D721Med (cell line): ENCODE data around the gene MAP4K4.

Experiments used
- DNase-seq: peaks from one replicate; pipeline ENCODE4 v3.0.0; 2011; ENCODE audit warnings: low spot score; ENCODE audit not compliant: insufficient read length
- FAIRE-seq: peaks from 2 replicates; lab custom pipeline; 2011; peaks lifted over from hg19 to GRCh38; lab: Jason Lieb, UNC
- TF ChIP-seq, protein P1 (sequence below): IDR thresholded peaks from 2 replicates; pipeline ENCODE4 v1.5.1; 2012; ENCODE audit warnings: mild to moderate bottlenecking, control low read depth; ENCODE audit not compliant: insufficient read depth; ENCODE audit errors: missing control alignments

The MAP4K4 gene

DNA sequence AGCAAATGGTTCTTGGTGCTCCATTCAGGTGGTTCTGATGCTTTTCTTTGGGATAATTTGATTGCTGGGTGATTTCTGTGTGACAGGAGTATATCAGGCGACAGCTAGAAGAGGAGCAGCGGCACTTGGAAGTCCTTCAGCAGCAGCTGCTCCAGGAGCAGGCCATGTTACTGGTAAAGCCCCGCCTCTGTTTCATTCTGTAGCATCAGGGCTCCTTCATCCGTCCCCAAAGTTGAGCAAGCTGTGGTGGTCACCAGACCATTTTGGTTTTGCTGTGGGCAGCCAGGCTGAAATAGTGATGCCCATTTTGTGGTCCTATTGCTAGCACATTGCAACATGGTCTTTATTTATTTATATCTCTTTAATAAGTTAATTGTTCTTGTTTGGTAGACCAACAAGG lies 161.4 kb downstream of the MAP4K4 start:
- TF ChIP-seq, protein P1, sequence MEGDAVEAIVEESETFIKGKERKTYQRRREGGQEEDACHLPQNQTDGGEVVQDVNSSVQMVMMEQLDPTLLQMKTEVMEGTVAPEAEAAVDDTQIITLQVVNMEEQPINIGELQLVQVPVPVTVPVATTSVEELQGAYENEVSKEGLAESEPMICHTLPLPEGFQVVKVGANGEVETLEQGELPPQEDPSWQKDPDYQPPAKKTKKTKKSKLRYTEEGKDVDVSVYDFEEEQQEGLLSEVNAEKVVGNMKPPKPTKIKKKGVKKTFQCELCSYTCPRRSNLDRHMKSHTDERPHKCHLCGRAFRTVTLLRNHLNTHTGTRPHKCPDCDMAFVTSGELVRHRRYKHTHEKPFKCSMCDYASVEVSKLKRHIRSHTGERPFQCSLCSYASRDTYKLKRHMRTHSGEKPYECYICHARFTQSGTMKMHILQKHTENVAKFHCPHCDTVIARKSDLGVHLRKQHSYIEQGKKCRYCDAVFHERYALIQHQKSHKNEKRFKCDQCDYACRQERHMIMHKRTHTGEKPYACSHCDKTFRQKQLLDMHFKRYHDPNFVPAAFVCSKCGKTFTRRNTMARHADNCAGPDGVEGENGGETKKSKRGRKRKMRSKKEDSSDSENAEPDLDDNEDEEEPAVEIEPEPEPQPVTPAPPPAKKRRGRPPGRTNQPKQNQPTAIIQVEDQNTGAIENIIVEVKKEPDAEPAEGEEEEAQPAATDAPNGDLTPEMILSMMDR = no peak
- DNase-seq (no peak), FAIRE-seq (no peak)

DNA sequence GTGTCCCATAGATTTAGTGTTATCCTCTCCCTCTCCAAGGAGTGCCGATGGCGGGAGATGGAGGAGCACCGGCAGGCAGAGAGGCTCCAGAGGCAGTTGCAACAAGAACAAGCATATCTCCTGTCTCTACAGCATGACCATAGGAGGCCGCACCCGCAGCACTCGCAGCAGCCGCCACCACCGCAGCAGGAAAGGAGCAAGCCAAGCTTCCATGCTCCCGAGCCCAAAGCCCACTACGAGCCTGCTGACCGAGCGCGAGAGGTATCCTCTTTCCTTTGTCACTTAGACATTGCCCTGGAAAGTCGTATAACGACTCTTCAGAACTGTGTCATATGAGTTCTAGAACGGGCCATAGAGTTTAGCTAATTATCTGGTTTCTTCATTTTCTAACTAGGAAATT lies 162.1 kb downstream of the MAP4K4 start:
- FAIRE-seq (no peak), DNase-seq (no peak)
- TF ChIP-seq, protein P1 = no peak

DNA sequence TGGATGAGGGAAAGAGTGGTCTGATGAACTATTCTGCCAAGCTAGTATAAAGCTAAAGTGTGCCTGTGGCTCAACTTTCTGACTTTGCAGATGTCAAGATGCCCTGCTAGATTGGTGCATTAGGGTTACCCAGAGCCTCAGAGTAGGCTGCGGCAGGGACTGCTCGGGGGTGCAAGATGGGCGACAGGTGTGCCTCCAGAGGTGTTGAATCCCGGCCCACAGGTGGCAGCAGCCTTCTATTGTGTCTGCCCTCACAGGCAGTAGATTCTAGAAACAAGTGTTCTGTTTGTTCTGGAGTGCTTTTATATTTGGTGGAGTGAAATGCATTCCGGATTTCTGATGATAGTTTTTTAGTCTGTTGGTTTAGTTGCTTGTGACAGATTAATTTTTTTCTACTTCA lies 162.7 kb downstream of the MAP4K4 start:
- no peak for DNase-seq
- no peak for FAIRE-seq
- TF ChIP-seq, protein P1 = peak; percentile 3

DNA sequence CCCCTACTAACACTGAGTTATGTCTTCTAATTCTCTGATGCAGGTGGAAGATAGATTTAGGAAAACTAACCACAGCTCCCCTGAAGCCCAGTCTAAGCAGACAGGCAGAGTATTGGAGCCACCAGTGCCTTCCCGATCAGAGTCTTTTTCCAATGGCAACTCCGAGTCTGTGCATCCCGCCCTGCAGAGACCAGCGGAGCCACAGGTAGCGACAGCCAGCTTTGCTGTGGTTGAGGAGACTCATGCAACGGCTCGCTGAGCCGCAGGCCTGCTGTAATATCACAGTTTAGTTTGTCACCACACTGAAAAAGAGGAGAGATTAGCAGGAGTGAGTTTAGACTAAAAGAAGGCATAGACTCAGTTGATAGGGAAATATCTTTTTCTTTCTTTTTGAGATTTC lies 163.3 kb downstream of the MAP4K4 start:
- TF ChIP-seq, protein P1 = no peak
- DNase-seq (no peak), FAIRE-seq (no peak)

DNA sequence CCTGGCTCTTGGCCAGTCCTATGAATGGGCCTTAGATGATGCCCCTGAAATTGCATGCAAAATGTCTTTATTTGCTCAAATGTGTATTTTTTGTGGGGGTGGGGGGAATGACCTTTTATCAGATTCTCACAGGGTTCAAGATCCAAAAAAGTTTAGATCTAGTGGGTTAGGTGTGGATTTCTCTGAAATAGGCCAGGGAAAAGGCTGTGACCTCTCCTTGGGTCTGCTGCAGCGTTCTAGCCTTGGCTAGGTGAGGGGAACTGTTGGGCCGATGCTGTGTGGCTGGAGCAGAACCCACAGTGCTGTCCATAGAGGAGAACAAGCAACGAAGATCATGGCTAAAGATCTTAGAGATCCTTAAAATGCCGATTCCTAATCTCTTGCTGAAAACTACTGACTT lies 163.9 kb downstream of the MAP4K4 start:
- DNase-seq (no peak), FAIRE-seq (no peak)
- TF ChIP-seq, protein P1 = no peak

DNA sequence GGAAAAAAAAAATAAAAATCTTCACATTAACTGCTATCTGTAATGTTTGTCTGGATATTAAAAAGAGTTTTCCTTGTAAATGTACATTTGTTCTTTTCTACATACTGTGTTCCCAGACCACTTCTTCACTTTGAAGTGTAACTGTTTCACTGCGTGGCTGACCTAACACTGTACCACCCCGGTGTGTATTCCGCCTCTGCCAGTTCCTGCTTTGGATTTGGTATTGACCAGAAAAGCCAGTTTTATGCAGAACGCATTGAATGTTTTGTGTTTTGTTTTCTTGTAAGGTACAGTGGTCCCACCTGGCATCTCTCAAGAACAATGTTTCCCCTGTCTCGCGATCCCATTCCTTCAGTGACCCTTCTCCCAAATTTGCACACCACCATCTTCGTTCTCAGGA lies 166.0 kb downstream of the MAP4K4 start:
- TF ChIP-seq, protein P1 = no peak
- DNase-seq = no peak
- FAIRE-seq = no peak

DNA sequence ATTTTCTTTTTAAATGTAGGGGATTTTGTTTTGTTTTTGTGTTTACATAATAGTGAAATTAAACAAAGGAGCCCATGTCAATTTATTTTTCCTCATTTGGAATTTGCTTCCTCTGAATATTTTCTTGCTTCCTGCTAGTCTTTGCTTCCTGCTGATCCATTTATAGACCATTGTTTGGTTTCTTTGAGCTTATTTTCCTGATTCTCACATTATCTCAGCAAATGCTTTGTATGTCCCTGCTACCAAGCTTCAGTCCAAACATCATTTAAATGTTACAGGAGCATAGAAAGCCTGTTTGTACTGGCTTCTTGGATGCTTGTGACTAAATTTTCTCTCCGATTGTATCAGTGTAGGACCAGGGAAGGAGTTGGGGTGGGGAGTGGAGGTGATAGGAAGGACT lies 166.9 kb downstream of the MAP4K4 start:
- TF ChIP-seq, protein P1 = no peak
- no peak for FAIRE-seq

More for the DNA sequence above, 166.9 kb downstream of the MAP4K4 start:
- no peak for DNase-seq
